HepG2 (cell line): ENCODE data around the gene OR5AN1. TPM values are rescaled to one million over a fixed set of nuclear protein-coding genes. Genes with fewer than 3 reads are reported as not detected.
"Not testable (repeated sequence)": the region's sequence is repeated elsewhere in the genome, so short reads cannot be mapped to it uniquely, and the experiment has no call there.

ENCODE experiments used
- ATAC-seq: fragments of 200-7000 bp; cut with Tn5 transposase; 3 replicates; pipeline ENCODE4 v1.9.1; 2020; ENCODE audit warnings: mild to moderate bottlenecking, moderate library complexity
- BruUV-seq: library from RNA; stranded (reverse); fragments of 400-500 nt; replicated peaks from 2 replicates; lab custom pipeline; 2021; lab: Mats Ljungman, UMichigan
- CTCF ChIA-PET: fragments of 300-600 bp; formaldehyde crosslinking; extraction: SDS; loops from one replicate; lab custom pipeline; 2021; ENCODE audit warnings: low total read pairs, inconsistent platforms, low intra/inter-chr PET ratio; lab: Yijun Ruan, JAX
- POLR2A ChIA-PET: fragments of 350-600 bp; sonication (Branson Sonifier 250); formaldehyde crosslinking; loops from one replicate; lab custom pipeline; 2020; ENCODE audit warnings: antibody characterized with exemption, inconsistent platforms; lab: Yijun Ruan, JAX
- DNase-seq: peaks from one replicate; pipeline ENCODE4 v3.0.0-alpha.2; 2015; ENCODE audit warnings: low spot score
- FAIRE-seq: peaks from 3 replicates; lab custom pipeline; 2011; peaks lifted over from hg19 to GRCh38; lab: Jason Lieb, UNC
- H2AFZ ChIP-seq: one replicate; pipeline ENCODE4 v1.6.1; 2011; ENCODE audit warnings: low read length, inconsistent platforms
- H3K27ac ChIP-seq: fragments of 300-600 bp; 3 replicates; pipeline ENCODE4 v1.8.0; 2011; ENCODE audit warnings: mixed run types, mild to moderate bottlenecking, mixed read lengths, low read length, inconsistent platforms; ENCODE audit not compliant: insufficient read depth; ENCODE audit errors: extremely low read length
- H3K27me3 ChIP-seq, 2 experiments: fragments of 200-600 bp in 1 of 2; 2 replicates in 1 of 2; 3 replicates in 1 of 2; pipeline versions ENCODE4 v1.6.0 to v1.8.0; 2011; ENCODE audit warnings: low read length in 2 of 2, mild to moderate bottlenecking in 2 of 2, moderate library complexity in 2 of 2, inconsistent platforms in 1 of 2; ENCODE audit not compliant: insufficient read depth in 2 of 2, control insufficient read depth in 1 of 2
- H3K36me3 ChIP-seq, 2 experiments: fragments of 200-600 bp in 1 of 2; replicated peaks in 1 of 2; 2 replicates in 1 of 2; 3 replicates in 1 of 2; pipeline versions ENCODE4 v1.5.1 to v1.8.0; 2011; ENCODE audit warnings: low read length in 2 of 2, inconsistent platforms in 1 of 2; ENCODE audit not compliant: insufficient read depth in 2 of 2, control insufficient read depth in 1 of 2
- H3K4me1 ChIP-seq: 2 replicates; pipeline ENCODE4 v1.5.1; 2012; ENCODE audit warnings: low read length, inconsistent platforms; ENCODE audit not compliant: insufficient read depth
- H3K4me2 ChIP-seq: 2 replicates; pipeline ENCODE4 v1.6.0; 2011; ENCODE audit warnings: low read depth, low read length, inconsistent platforms
- H3K4me3 ChIP-seq, 3 experiments: fragments of 200-600 bp in 1 of 3; sonication (generic), shearing (Covaris generic) in 1 of 3; replicated peaks in 1 of 3; 2 replicates each; pipeline ENCODE4 v1.5.1; 2011 to 2016; ENCODE audit warnings: low read length in 3 of 3, inconsistent platforms in 2 of 3, low read depth in 2 of 3, mild to moderate bottlenecking in 2 of 3, control low read depth in 1 of 3, mixed read lengths in 1 of 3; ENCODE audit not compliant: insufficient read depth in 1 of 3
- H3K79me2 ChIP-seq: one replicate; pipeline ENCODE4 v1.6.1; 2011; ENCODE audit warnings: low read length, inconsistent platforms; ENCODE audit not compliant: insufficient read depth
- H3K9ac ChIP-seq: 2 replicates; pipeline ENCODE4 v1.6.0; 2011; ENCODE audit warnings: mild to moderate bottlenecking, low read depth, low read length, inconsistent platforms; ENCODE audit not compliant: insufficient read depth
- H3K9me3 ChIP-seq: 2 replicates; pipeline ENCODE4 v1.5.1; 2012; ENCODE audit warnings: mild to moderate bottlenecking, low read length
- H4K20me1 ChIP-seq: 2 replicates; pipeline ENCODE4 v1.6.0; 2011; ENCODE audit warnings: inconsistent platforms, mild to moderate bottlenecking, low read length, moderate library complexity; ENCODE audit not compliant: insufficient read depth
- HMGA1 ChIP-seq: sonication (generic); formaldehyde crosslinking; conservative IDR thresholded peaks from 2 replicates; pipeline ENCODE4 v1.4.0; 2020; ENCODE audit warnings: missing genetic modification reagents
- SIN3B ChIP-seq: fragments of 150-350 bp; IDR thresholded peaks from 2 replicates; pipeline ENCODE4 v1.6.1; 2014; ENCODE audit warnings: low read length
- WGBS: methylation state at CpG from one replicate; pipeline ENCODE4 v1.1.6; 2017; ENCODE audit warnings: low lambda C conversion rate; 5-methylcytosine and 5-hydroxymethylcytosine counted together
- in situ Hi-C: cut with HindIII; loops from 2 replicates; pipeline ENCODE4 v1.10.0; 2017; ENCODE audit warnings: low pct_unique_long_range_greater_than_20kb; ENCODE audit not compliant: extremely low pct_ligation_motif_present
- intact Hi-C: fragments of 100-400 bp; cut with micrococcal nuclease; formaldehyde crosslinking; loops from one replicate; pipeline ENCODE4 v1.10.0; 2022; ENCODE audit not compliant: unreplicated experiment
- polyA plus RNA-seq, 8 experiments: library from polyadenylated mRNA; depleted of rRNA in 3 of 8; stranded (reverse) in 7 of 8; unstranded in 1 of 8; fragments of >200 nt; fragmentation: Illumina TruSeq in 4 of 8; extraction: Trizol in 4 of 8; gene quantifications; 2 replicates each; pipeline versions ENCODE4 v1.2.1 to v1.2.3, GENCODE V29; 2011 to 2016; ENCODE audit warnings: low read depth in 4 of 8, missing spikeins in 1 of 8, mixed read lengths in 1 of 8; ENCODE audit not compliant: insufficient read depth in 1 of 8
- total RNA-seq, 5 experiments: library from RNA; depleted of rRNA; stranded (reverse); fragments of >200 nt; fragmentation: Illumina TruSeq; extraction: Trizol; gene quantifications; 2 replicates each; pipeline ENCODE4 v1.2.3, GENCODE V29; 2016; ENCODE audit warnings: low read depth in 1 of 5
- TF ChIP-seq, protein P1 (sequence below): sonication (generic); formaldehyde crosslinking; IDR thresholded peaks from 2 replicates; pipeline ENCODE4 v1.8.1; 2022; ENCODE audit warnings: mild to moderate bottlenecking, missing genetic modification reagents
- TF ChIP-seq, protein P2 (sequence below): sonication (generic); formaldehyde crosslinking; IDR thresholded peaks from 2 replicates; pipeline ENCODE4 v1.9.0; 2021; ENCODE audit warnings: missing genetic modification reagents, borderline replicate concordance

Gene OR5AN1
- total and polyA plus RNA-seq, 2 of the 13 experiments (the other 11 are each of a cell fraction or from before 2014, with no cell fraction given): not detected

DNA sequence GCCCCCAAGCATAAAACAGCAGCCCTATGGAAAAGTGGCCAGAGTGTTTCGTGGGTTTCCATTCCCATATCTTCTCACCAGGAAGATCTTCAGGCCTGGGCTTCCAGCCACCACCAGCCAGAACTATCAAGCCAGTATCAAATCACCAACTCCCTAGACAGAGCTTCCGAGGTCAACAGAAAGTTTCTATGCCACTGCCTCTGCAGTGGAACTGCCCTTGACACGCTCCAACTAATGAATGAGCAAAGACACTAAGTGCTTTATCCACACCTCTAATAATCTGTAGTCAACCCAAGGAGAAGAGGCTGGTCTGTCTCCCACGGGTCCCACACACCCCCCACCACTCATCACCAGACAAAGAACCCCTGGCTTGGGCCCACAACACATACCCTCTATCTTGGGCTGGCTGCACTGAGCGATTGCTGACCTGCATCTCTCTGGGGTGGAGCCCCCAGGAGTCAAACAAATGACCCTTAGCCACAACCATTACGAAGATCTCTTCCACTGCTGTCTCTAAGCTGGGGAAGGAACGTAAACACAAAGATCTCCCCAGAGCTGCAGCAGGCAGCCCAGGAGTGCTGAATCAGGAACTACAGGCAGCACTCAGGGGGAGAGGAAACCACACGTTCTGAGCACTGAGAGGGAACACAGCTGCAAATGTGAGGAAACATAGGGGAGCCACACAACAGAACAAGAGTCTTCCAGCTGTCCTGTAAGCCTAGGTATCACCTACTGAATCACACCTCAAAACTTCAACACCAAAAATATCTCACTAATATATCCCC is 9.7 kb downstream of the OR5AN1 start:
- no peaks in the 10 kb centered on the region for H3K36me3 ChIP-seq
- no peaks in the 10 kb centered on the region for H3K79me2 ChIP-seq
- H3K27ac ChIP-seq: no peak overlapping the region
- no peaks in the 10 kb centered on the region for H3K27me3 ChIP-seq
- H2AFZ ChIP-seq: no peak overlapping the region
- WGBS: 5% methylated on average over 6 of the region's 8 CpGs
- ATAC-seq (no peak), FAIRE-seq (no peak), DNase-seq (no peak)
- no peaks in the 10 kb centered on the region for H4K20me1 ChIP-seq
- TF ChIP-seq, protein P1, sequence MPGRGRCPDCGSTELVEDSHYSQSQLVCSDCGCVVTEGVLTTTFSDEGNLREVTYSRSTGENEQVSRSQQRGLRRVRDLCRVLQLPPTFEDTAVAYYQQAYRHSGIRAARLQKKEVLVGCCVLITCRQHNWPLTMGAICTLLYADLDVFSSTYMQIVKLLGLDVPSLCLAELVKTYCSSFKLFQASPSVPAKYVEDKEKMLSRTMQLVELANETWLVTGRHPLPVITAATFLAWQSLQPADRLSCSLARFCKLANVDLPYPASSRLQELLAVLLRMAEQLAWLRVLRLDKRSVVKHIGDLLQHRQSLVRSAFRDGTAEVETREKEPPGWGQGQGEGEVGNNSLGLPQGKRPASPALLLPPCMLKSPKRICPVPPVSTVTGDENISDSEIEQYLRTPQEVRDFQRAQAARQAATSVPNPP: no peak
- TF ChIP-seq, protein P2, sequence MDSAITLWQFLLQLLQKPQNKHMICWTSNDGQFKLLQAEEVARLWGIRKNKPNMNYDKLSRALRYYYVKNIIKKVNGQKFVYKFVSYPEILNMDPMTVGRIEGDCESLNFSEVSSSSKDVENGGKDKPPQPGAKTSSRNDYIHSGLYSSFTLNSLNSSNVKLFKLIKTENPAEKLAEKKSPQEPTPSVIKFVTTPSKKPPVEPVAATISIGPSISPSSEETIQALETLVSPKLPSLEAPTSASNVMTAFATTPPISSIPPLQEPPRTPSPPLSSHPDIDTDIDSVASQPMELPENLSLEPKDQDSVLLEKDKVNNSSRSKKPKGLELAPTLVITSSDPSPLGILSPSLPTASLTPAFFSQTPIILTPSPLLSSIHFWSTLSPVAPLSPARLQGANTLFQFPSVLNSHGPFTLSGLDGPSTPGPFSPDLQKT: no peak
- TF ChIP-seq SIN3B: no peak
- TF ChIP-seq HMGA1: no peak
- BruUV-seq: no TSS peak
- POLR2A ChIA-PET: no interaction called here
- intact Hi-C loops: no loop called here
- H3K4me3 ChIP-seq: no peak overlapping the region
- H3K9me3 ChIP-seq: peaks cover 7% of the 10 kb centered on the region; the same call in 1 of the 2 replicates
- in situ Hi-C loops: no loop called here
- no peak overlapping the region for H3K9ac ChIP-seq
- CTCF ChIA-PET: no interaction called here
- no peaks in the 10 kb centered on the region for H3K4me1 ChIP-seq
- H3K4me2 ChIP-seq: no peak overlapping the region

DNA sequence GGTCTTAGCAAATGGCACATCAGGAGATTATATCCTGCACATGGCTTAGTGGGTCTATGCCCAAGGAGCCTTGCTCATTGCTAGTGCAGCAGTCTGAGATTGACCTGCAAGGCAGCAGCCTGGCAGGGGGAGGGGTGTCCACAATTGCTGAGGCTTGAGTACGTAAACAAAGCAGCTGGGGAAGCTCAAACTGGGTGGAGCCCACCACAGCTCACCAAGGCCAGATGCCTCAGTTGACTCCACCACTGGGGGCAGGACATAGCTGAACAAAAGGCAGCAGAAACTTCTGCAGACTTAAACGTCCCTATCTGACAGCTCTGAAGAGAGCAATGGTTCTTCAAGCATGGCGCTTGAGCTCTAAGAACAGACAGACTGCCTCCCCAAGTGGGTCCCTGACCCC is 13.6 kb downstream of the OR5AN1 start:
- in situ Hi-C loops, H2AFZ ChIP-seq, H3K27me3 ChIP-seq, ATAC-seq, H3K4me3 ChIP-seq, BruUV-seq, CTCF ChIA-PET, H3K79me2 ChIP-seq, H3K4me2 ChIP-seq, H3K36me3 ChIP-seq, H3K4me1 ChIP-seq, FAIRE-seq, H3K9me3 ChIP-seq, POLR2A ChIA-PET, DNase-seq, H4K20me1 ChIP-seq, H3K27ac ChIP-seq, H3K9ac ChIP-seq, intact Hi-C loops: not testable (repeated sequence)
- WGBS: no CpG with 5 or more reads among the region's 3 CpGs
